ES-I3 (cell line): ENCODE data around the gene RIPOR3.
"Not testable (repeated sequence)": the region's sequence is repeated elsewhere in the genome, so short reads cannot be mapped to it uniquely, and the experiment has no call there.

Experiments
- H3K36me3 ChIP-seq: 2 replicates; pipeline ENCODE4 v1.6.1; 2013; ENCODE audit warnings: mild to moderate bottlenecking, low read length, control low read depth, moderate library complexity; ENCODE audit not compliant: insufficient read depth
- H3K4me1 ChIP-seq: 2 replicates; pipeline ENCODE4 v1.6.1; 2013; ENCODE audit warnings: mild to moderate bottlenecking, control low read depth, low read length; ENCODE audit not compliant: insufficient read depth
- H3K9ac ChIP-seq: 2 replicates; pipeline ENCODE4 v1.6.1; 2013; ENCODE audit warnings: low read depth, mild to moderate bottlenecking, low read length, moderate library complexity
- H3K9me3 ChIP-seq: 2 replicates; pipeline ENCODE4 v1.6.1; 2013; ENCODE audit warnings: mild to moderate bottlenecking, low read length, moderate library complexity; ENCODE audit not compliant: control insufficient read depth, insufficient read depth

The RIPOR3 gene

GRCh38 chr20:50632701-50633100, 58.6 kb downstream of the RIPOR3 start:
- H3K9ac ChIP-seq: no peak overlapping the region
- H3K36me3 ChIP-seq: no peaks in the 10 kb centered on the region
- peaks cover 28% of the 10 kb centered on the region for H3K4me1 ChIP-seq
- no peaks in the 10 kb centered on the region for H3K9me3 ChIP-seq

- H3K4me1 ChIP-seq: peaks cover 25% of the 10 kb centered on the region
- no peaks in the 10 kb centered on the region for H3K36me3 ChIP-seq
- no peaks in the 10 kb centered on the region for H3K9me3 ChIP-seq
- no peak overlapping the region for H3K9ac ChIP-seq
These were observed 59.1 kb downstream of the RIPOR3 start for GRCh38 chr20:50632236-50632635.

- H3K9me3 ChIP-seq: no peaks in the 10 kb centered on the region
- no peaks in the 10 kb centered on the region for H3K36me3 ChIP-seq
- peaks cover 14% of the 10 kb centered on the region; the same call in 1 of the 2 replicates for H3K4me1 ChIP-seq
- H3K9ac ChIP-seq: no peak overlapping the region
These were observed 60.6 kb downstream of the RIPOR3 start for GRCh38 chr20:50630578-50631263.

- H3K9me3 ChIP-seq: no peaks in the 10 kb centered on the region
- H3K4me1 ChIP-seq: peaks cover 19% of the 10 kb centered on the region; the same call in 1 of the 2 replicates
- H3K9ac ChIP-seq: no peak overlapping the region
- H3K36me3 ChIP-seq: no peaks in the 10 kb centered on the region
These were observed 61.7 kb downstream of the RIPOR3 start for GRCh38 chr20:50629670-50630045.

GRCh38 chr20:50628853-50629669, 62.3 kb downstream of the RIPOR3 start:
- H3K36me3 ChIP-seq: no peaks in the 10 kb centered on the region
- H3K9me3 ChIP-seq: no peaks in the 10 kb centered on the region
- no peak overlapping the region for H3K9ac ChIP-seq
- peaks cover 19% of the 10 kb centered on the region; the same call in 1 of the 2 replicates for H3K4me1 ChIP-seq

GRCh38 chr20:50628332-50628731, 63.0 kb downstream of the RIPOR3 start:
- H3K36me3 ChIP-seq: no peaks in the 10 kb centered on the region
- peaks cover 19% of the 10 kb centered on the region; the same call in 1 of the 2 replicates for H3K4me1 ChIP-seq
- H3K9me3 ChIP-seq: no peaks in the 10 kb centered on the region
- H3K9ac ChIP-seq: no peak overlapping the region

- Histone ChIP-seq H3K4me1 (peaks cover 19% of the 10 kb centered on the region; the same call in 1 of the 2 replicates), H3K9ac (no peak overlapping the region), H3K36me3 (no peaks in the 10 kb centered on the region), H3K9me3 (no peaks in the 10 kb centered on the region)
These were observed 63.6 kb downstream of the RIPOR3 start for GRCh38 chr20:50627747-50628146.

GRCh38 chr20:50625986-50626677, 65.2 kb downstream of the RIPOR3 start:
- no peaks in the 10 kb centered on the region for H3K36me3 ChIP-seq
- H3K9ac ChIP-seq: no peak overlapping the region
- H3K4me1 ChIP-seq: peaks cover 19% of the 10 kb centered on the region; the same call in 1 of the 2 replicates

GRCh38 chr20:50624351-50625016, 66.9 kb downstream of the RIPOR3 start:
- Histone ChIP-seq H3K9ac (no peak overlapping the region), H3K9me3 (peaks cover 6% of the 10 kb centered on the region), H3K4me1 (peaks cover 19% of the 10 kb centered on the region; the same call in 1 of the 2 replicates), H3K36me3 (no peaks in the 10 kb centered on the region)

More at GRCh38 chr20:50625986-50626677, 65.2 kb downstream of the RIPOR3 start:
- peaks cover 2% of the 10 kb centered on the region for H3K9me3 ChIP-seq

- no peaks in the 10 kb centered on the region for H3K36me3 ChIP-seq
- peaks cover 7% of the 10 kb centered on the region; the same call in 1 of the 2 replicates for H3K4me1 ChIP-seq
- peaks cover 6% of the 10 kb centered on the region for H3K9me3 ChIP-seq
- no peak overlapping the region for H3K9ac ChIP-seq
These were observed 70.2 kb downstream of the RIPOR3 start for GRCh38 chr20:50621068-50621665.

- H3K9ac ChIP-seq, H3K9me3 ChIP-seq, H3K36me3 ChIP-seq, H3K4me1 ChIP-seq: not testable (repeated sequence)
These were observed 70.9 kb downstream of the RIPOR3 start for GRCh38 chr20:50620459-50620858.

GRCh38 chr20:50618537-50618936, 72.8 kb downstream of the RIPOR3 start:
- no peak overlapping the region for H3K9ac ChIP-seq
- no peaks in the 10 kb centered on the region for H3K36me3 ChIP-seq
- peaks cover 6% of the 10 kb centered on the region for H3K9me3 ChIP-seq
- no peaks in the 10 kb centered on the region for H3K4me1 ChIP-seq

GRCh38 chr20:50617022-50617421, 74.3 kb downstream of the RIPOR3 start:
- no peaks in the 10 kb centered on the region for H3K4me1 ChIP-seq
- H3K9me3 ChIP-seq: peaks cover 6% of the 10 kb centered on the region
- no peak overlapping the region for H3K9ac ChIP-seq
- no peaks in the 10 kb centered on the region for H3K36me3 ChIP-seq

- H3K9me3 ChIP-seq: no peaks in the 10 kb centered on the region
- H3K9ac ChIP-seq: no peak overlapping the region
- no peaks in the 10 kb centered on the region for H3K36me3 ChIP-seq
- H3K4me1 ChIP-seq: peaks cover 5% of the 10 kb centered on the region; the same call in 1 of the 2 replicates
These were observed 75.9 kb downstream of the RIPOR3 start for GRCh38 chr20:50615407-50615806.
